SK-MEL-5 (cell line): ENCODE data around the gene CDH2. TPM values are rescaled to one million over a fixed set of nuclear protein-coding genes. Genes with fewer than 3 reads are reported as not detected.

Source experiments
- DNase-seq: peaks from one replicate; pipeline ENCODE4 v3.0.0-alpha.2; 2016; ENCODE audit warnings: low read depth, low spot score
- in situ Hi-C: cut with HindIII; loops from 2 replicates; pipeline ENCODE4 v1.10.0; 2016; ENCODE audit warnings: low sequenced_read_pairs, high pct_unique_total_duplicates, low pct_unique_long_range_greater_than_20kb
- total RNA-seq: library from RNA; depleted of rRNA; stranded (reverse); fragments of >200 nt; shearing (Covaris generic); gene quantifications from 2 replicates; pipeline ENCODE4 v1.2.3, GENCODE V29; 2014

The CDH2 gene
- total RNA-seq, 1 experiment from 2014 or later, result 0.16 TPM

DNA sequence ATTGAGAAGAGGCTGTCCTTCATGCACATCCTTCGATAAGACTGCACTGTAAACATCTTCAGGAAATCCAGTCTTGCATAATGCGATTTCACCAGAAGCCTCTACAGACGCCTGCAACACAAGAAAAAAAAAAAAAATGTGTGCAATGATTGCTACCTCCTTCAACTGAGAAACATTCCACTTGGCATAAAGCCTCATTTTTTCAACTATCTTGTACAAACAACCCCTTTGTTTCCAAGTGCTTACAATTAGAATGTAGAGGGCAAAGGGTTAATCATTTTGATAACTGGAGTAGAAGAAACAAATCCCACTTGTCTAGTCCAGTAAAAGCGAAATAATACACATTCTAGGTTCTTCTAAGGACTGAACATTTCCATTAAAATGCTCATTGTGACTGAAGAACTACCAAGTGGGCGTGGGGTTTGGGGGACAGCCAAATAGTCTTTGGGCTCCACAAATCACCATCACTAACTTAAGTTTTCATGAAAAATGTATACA, 29.2 kb downstream of the CDH2 start:
- DNase-seq, result no peak

DNA sequence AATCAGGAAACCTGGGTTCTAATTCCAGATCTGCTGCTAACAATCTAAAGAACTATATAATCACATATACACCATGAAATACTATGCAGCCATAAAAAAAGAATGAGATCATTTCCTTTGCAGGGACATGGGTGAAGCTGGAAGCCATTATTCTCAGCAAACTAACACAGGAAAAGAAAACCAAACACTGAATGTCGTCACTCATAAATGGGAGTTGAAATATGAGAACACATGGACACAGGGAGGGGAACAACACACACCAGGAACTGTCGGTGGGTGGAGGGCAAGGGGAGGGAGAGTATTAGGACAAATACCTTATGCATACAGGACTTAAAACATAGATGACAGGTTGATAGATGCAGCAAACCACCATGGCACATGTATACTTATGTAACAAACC, 33.2 kb downstream of the CDH2 start:
- DNase-seq, result no peak
- in situ Hi-C loops, result no loop called here

More for the DNA sequence above, 29.2 kb downstream of the CDH2 start:
- in situ Hi-C loops, result no loop called here

DNA sequence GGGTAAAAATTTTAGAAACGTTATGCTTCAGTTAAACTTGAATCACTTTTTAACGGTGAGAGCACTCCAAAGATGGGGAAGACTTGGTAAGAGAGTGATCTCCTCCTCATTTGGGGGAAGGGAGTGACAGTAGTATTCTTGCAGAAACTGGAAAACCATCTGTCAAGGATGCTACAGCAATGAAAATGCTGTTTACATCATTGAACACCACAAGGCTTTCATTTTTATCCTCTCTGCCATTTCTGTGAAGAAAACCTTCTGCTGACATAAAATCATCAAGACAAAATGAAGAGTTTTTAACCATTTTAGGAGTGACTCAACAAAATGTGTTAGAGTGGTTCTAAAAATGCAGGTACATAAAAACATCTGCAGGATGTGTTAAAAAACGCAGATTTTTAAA, 38.1 kb downstream of the CDH2 start:
- DNase-seq, result no peak
- in situ Hi-C loops, result no loop called here

DNA sequence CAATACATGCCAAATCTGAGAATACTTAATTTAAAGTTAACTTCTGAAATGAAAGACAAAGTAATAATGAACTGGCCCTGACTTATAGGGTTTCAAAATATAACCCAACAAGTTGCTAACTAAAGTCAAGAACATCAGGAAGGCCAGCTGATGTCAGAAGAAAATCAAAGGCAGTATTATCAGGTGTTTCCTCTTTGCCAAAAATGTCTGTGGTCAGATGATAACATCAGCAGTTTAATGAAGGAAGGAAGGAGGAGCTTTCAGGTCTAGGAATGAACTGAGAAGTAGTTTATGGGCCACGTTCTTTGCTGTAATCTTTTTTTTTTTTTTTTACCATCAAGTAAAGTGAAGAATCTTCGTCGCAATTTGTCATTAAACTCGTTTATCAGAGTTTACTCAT, 40.9 kb downstream of the CDH2 start:
- DNase-seq, result no peak
- in situ Hi-C loops, result no loop called here

DNA sequence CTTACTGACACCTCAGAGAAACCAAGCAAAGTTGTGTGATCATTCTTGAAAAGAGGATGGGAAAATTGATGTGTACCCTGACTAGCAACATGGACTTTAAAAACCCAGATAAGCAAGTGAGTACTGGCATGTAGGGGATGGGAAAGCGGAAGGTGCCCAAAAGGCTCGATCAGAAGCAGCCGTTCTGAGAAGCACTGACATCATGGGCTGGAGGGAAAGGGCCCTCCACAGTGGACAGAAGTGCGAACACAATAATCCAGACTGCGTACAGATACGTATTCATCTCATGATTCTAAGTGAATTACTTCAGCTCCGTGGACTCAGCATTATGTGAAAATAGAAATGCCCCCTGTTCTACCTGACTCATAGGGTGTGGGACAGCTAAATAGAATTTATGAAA, 42.2 kb downstream of the CDH2 start:
- in situ Hi-C loops, result no loop called here
- DNase-seq, result no peak

DNA sequence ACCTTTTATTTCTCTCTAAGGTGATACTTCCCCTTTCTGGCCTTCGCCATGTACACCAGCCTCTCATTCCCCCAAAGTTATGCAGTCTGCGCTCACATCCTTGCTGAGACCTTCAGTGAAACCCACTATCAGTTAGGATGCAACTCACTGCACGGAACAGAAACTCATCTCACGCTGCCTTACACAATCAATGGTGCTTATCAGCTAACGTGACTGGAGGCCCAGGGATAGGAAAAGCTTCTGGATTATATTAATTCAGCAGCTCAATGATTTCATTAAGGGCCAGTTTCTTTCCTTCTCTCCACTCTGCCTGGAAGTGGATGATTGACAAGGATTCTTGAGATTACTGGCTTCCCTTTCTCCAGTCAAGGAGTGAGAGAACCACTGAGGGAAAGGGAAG, 44.8 kb downstream of the CDH2 start:
- DNase-seq, result no peak
- in situ Hi-C loops, result no loop called here

DNA sequence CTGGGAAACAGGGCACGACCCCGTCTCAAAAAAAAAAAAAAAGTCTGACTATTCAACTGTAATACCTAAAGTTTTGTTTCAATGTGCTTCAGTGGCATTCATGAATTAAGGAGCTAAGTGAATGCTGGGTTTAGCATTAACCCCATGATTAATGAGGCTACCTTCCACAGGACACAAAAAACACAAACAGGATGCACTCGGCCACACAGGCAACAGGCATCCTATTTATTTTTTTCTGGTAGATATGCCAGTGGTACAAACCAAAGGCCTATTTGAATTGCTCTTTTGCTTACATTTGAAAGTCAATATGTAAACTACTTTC, 48.3 kb downstream of the CDH2 start:
- DNase-seq, result no peak
- in situ Hi-C loops, result no loop called here

DNA sequence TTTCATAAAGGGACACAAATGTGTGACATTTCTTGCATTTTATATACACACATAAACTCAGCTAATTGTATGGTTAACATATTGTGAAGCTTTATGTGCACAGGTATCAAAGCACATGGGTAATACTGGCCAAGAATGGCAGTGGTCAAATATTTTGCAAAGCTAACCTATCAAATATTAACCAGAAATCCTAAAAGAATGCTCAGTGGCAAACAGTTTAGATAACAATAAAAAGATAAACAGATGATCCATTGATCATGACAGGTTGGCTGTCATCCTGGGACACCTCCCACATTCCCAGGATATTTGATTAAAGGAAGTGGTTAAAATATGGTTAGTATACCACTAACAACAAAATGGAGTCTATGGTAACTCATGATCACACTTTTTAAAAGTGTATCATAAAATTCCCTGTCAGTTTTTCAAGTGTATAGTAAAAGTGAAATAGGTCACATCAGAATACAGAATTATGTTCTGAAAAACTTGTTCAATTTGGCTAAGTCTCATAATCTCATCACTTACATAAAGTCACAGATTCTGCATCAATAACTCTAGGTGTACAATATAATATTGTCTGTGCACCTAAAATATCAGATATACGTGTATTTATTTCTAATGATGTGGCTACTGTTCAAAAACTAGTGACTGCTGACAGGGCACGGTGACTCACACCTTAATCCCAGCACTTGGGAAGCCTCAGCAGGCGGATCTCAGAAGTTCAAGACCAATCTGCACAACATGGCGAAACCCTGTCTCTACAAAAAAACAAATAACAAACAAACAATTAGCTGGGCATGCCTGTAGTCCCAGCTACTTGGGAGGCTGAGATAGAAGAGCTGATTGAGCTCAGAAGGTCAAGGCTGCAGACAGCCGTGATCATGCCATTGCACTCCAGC, 48.9 kb downstream of the CDH2 start:
- in situ Hi-C loops, result no loop called here
- DNase-seq, result no peak

DNA sequence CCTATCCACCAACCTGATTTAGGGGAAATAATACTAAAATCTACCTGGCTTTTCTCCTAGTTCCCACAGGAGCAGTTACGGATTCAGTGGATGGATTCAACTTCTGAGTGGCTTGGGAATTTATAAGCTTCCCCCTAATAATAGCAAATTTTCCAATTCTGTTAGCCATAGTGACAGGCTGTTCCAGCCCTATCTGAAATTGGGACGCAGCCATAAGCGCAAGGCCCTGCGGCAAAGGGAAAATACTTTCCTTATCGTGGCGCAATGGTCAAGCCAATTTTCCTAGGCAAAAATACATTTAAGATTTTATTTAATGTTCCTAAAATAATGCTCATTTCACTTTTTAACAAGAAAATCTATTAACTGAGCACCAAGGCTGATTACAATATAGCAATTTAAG, 49.7 kb downstream of the CDH2 start:
- in situ Hi-C loops, result no loop called here
- DNase-seq, result no peak

DNA sequence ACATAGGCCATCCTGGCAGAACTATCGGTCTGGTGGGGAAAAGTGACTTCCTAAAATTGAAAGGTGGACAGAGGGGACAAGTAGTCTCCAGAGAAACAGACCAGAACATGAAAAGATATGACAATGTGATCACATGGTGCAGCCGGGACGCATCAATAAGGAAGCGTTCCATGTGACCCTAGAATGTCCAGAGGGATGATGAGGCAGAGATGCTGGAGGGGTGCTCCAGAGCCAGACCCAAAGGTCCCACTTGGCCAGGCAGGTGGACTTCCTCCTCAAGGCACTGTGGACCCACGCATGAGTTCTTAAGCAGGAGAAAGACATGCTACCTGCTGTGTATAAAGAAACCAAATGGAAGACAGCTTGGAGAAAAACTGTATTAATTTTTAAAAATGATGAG, 50.2 kb downstream of the CDH2 start:
- DNase-seq, result no peak
- in situ Hi-C loops, result no loop called here

DNA sequence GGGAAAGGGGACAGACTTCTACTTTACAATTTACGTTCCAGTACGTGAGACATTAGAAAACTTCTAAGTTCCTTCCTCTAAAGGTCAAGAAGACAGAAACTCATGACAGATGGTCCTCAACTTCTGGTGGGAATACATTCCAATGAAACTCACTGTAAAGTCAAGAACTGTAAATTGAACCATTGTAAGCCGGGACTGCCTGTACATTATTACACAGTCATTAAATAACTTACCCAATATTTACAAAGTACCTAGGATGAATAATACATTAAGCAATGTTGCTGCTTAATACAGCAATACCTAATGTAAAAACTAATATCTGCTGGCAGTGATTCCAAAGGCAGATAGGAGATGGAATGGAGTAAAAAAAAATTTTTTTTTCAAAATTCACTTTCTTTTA, 51.9 kb downstream of the CDH2 start:
- no peak for DNase-seq
- in situ Hi-C loops, result no loop called here

DNA sequence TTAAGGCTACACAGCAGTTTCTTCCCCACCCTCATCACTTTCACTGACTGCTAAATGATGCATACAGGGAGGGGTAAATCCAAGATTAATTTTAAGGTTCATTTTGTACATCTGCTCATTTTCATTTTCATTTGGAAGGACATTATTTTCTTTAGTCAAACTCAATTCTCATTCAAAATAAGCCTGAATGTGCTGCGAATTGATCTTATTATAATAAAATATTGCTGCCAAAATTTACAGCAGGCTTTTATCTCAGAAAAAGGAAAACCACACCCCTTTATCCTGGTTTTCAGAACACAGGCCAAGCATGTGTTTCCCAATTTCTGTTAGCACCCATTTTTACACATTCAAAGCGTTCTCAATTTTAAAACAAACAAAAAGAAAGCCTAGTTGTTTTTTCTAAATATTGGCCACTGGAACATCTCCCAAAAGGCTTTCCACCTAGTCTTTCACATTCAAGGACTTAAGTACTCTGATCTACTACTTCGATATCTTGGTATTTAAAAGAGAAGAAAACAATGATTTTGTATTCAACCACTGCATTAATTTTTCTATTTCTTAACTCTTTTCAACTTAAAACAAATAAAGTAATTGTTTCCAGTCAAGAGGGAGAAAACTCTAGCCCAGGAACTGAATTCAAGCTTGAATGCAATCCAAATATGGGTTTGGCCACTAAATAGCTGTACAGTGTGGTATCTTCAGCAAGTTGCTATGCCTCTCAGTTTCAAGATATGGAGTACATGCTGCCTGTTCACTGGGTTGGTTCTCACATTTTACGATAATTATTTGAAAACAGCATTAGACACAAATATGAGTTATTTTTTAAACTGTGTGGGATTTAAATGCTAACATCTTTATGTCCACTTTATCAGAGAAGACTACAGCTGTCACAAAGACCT, 52.5 kb downstream of the CDH2 start:
- in situ Hi-C loops, result no loop called here

DNA sequence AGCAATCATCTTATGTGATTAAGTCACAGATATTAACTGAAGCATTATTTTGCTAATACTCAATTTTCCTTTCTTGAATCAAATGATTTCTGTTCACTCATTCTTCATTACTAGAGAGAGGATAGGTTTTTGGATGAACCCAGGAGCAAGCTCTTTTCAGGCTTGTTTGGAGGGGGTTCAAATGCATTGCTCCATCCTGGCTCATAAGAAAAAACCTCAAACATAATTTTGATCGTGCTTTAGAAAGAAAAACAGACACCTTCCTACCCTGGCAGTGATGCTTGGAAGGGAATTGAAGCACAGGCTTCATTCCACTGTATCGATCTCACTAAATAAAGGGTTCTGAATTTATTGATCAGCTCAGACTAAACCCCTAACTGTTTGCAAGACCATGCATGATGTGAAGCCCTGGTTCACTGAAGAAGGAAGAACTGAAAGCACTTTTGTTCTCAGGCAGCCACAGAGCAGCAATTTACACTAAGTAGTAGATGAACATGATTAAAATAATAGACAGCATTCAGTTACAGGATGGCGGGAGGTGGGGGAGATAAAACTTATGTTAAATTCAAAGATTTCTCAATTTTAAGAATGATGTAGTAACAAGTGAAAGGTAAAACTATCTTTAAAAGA, 53.4 kb downstream of the CDH2 start:
- DNase-seq, result no peak
- in situ Hi-C loops, result no loop called here

More for the DNA sequence above, 52.5 kb downstream of the CDH2 start:
- DNase-seq, result no peak

DNA sequence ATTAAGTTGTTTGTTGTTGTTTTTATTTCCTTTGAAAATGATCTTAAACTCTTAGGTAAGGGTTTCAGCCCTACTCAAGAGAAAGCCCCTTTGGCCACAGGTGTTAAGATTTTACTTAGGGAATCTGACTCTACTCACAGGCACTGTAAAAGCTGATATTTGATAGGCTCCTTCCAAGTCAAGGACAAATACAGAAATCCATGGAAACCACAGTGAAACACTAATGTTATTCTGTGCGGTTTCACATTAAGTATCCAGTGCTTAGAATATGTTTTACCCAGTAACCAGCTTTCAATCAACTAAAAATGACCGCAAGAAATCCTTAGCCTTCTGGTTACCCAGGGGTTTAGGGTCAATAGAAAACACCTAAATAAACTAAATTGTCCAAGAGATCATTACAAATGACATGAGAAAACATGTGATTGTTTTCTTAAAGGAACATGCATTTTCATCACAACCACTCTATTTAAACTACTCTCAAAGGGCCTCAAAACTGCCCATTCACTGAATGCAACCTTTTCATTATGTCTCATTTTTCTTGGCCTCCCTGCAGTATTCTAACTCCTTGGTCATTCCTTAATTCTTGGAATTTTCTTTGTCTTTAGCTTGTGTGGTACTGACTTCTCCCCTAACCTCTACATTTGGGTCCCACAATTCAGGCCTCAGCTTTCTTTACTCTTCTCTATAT, 56.0 kb downstream of the CDH2 start:
- no peak for DNase-seq
- in situ Hi-C loops, result no loop called here

DNA sequence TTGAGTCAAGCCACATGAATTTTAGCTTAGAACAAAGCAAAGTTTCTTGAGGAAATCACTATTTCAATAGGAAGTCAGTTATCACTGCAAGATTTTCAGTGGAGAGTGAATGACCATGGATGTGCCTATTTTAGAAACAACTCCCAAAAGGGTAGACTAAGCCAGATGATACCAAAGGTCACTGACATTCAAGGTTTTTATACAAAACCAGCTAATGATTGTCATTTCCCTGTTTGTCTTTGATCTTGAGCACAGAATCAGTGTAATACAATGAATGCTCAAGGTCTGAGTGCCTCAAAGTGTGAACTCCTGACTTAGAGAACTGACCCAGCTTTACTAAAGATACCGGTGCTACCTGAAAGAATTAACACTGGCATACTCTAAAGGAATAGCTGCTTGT, 60.5 kb downstream of the CDH2 start:
- in situ Hi-C loops, result no loop called here
- DNase-seq, result no peak

DNA sequence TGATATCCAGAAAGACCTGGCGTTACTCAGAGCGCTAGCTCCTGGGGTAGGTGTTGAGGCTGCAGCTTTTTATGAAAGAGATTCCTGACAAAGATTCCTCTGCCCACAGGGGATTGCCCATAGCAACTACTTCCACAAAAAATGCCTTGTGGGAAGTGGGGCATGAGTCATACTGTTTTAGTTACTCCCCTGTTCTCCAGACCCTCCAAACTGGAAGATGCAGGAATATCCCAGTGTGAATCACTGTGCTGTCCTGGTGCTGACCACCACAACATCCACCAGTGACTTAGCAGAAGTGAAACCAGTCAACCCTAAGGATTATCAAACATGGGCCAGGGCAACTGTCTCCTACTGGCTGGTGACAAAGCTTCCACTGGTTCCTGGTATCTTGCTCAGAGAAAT, 61.8 kb downstream of the CDH2 start:
- in situ Hi-C loops, result no loop called here
- no peak for DNase-seq

DNA sequence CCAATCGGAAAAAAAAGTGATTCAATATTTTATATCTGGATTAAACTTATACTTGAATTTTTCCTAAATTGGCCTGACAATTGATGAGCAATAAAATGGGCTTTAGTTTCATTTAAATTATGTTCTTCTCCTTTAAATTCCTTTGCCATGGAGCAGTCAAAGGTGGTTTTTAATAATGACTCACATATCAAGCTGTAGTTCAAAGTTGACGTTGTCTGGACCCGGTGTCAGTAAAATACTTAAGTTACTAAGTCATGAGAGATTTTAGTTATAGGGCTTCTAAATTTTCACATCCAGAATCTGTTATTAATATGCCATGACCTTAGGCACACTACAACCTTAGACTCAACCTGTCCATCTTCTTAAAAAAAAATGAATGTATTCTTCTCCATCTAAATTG, 62.5 kb downstream of the CDH2 start:
- DNase-seq, result no peak
- in situ Hi-C loops, result no loop called here
